Liver (tissue), 9 donors: Measurements from ENCODE around the gene TOM1L2. TPM values are rescaled to one million over a fixed set of nuclear protein-coding genes. Genes with fewer than 3 reads are reported as not detected.

Experiments used
- DNase-seq: peaks from one replicate; pipeline ENCODE4 v3.0.0-alpha.2; 2017; ENCODE audit warnings: low spot score
- H3K27ac ChIP-seq, 2 donors: one replicate each; pipeline ENCODE4 v1.7.0; 2013; ENCODE audit warnings: inconsistent platforms in 2 of 2, low read length in 2 of 2, control low read depth in 1 of 2, low read depth in 1 of 2, mild to moderate bottlenecking in 1 of 2
- H3K27me3 ChIP-seq, 4 donors: one replicate each; pipeline versions ENCODE4 v1.6.1 to v1.7.0; 2013; ENCODE audit warnings: low read length in 3 of 4, inconsistent platforms in 1 of 4, mild to moderate bottlenecking in 1 of 4, moderate library complexity in 1 of 4; ENCODE audit not compliant: control insufficient read depth in 4 of 4, insufficient read depth in 4 of 4
- H3K36me3 ChIP-seq, 4 donors: one replicate each; pipeline versions ENCODE4 v1.6.1 to v1.7.0; 2013; ENCODE audit warnings: low read length in 3 of 4, mild to moderate bottlenecking in 3 of 4, low read depth in 1 of 4, moderate library complexity in 1 of 4; ENCODE audit not compliant: control insufficient read depth in 4 of 4, insufficient read depth in 3 of 4
- H3K4me1 ChIP-seq, 4 donors: one replicate each; pipeline versions ENCODE4 v1.6.1 to v1.7.0; 2013; ENCODE audit warnings: low read length in 3 of 4, mild to moderate bottlenecking in 3 of 4, moderate library complexity in 1 of 4; ENCODE audit not compliant: control insufficient read depth in 4 of 4, insufficient read depth in 4 of 4
- H3K4me3 ChIP-seq, 3 donors: one replicate each; pipeline versions ENCODE4 v1.6.1 to v1.7.0; 2013; ENCODE audit warnings: low read length in 3 of 3, control low read depth in 1 of 3, low read depth in 1 of 3, mild to moderate bottlenecking in 1 of 3
- H3K9ac ChIP-seq, 2 donors: one replicate each; pipeline ENCODE4 v1.7.0; 2013; ENCODE audit warnings: low read length in 2 of 2, mild to moderate bottlenecking in 2 of 2, moderate library complexity in 2 of 2, control low read depth in 1 of 2, low read depth in 1 of 2
- H3K9me3 ChIP-seq, 4 donors: one replicate each; pipeline versions ENCODE4 v1.6.1 to v1.7.0; 2013; ENCODE audit warnings: low read length in 3 of 4; ENCODE audit not compliant: control insufficient read depth in 4 of 4
- ATF3 ChIP-seq: IDR thresholded peaks from 2 replicates; pipeline ENCODE4 v1.6.1; 2016; ENCODE audit warnings: antibody characterized with exemption
- EGR1 ChIP-seq, 2 donors: IDR thresholded peaks; 2 replicates each; pipeline ENCODE4 v1.6.1; 2016 to 2018; ENCODE audit warnings: antibody characterized with exemption in 2 of 2, low read depth in 2 of 2
- FOXA1 ChIP-seq: IDR thresholded peaks from 2 replicates; pipeline ENCODE4 v1.6.1; 2016; ENCODE audit warnings: antibody characterized with exemption
- FOXA2 ChIP-seq: IDR thresholded peaks from 2 replicates; pipeline ENCODE4 v1.6.1; 2016; ENCODE audit warnings: antibody characterized with exemption
- GABPA ChIP-seq, 2 donors: IDR thresholded peaks in 1 of 2; conservative IDR thresholded peaks in 1 of 2; 2 replicates each; pipeline ENCODE4 v1.6.1; 2016; ENCODE audit warnings: antibody characterized with exemption in 2 of 2, mild to moderate bottlenecking in 1 of 2, moderate library complexity in 1 of 2
- HNF4A ChIP-seq, 2 donors: conservative IDR thresholded peaks; 2 replicates each; pipeline ENCODE4 v1.6.1; 2016; ENCODE audit warnings: antibody characterized with exemption in 2 of 2, mild to moderate bottlenecking in 2 of 2
- HNF4G ChIP-seq: IDR thresholded peaks from 2 replicates; pipeline ENCODE4 v1.6.1; 2016; ENCODE audit warnings: antibody characterized with exemption
- JUND ChIP-seq, 2 donors: IDR thresholded peaks; 2 replicates each; pipeline ENCODE4 v1.6.1; 2016; ENCODE audit warnings: antibody characterized with exemption in 2 of 2
- MAX ChIP-seq: IDR thresholded peaks from 2 replicates; pipeline ENCODE4 v1.6.1; 2016; ENCODE audit warnings: antibody characterized with exemption
- NR2F2 ChIP-seq: IDR thresholded peaks from 2 replicates; pipeline ENCODE4 v1.6.1; 2016; ENCODE audit warnings: antibody characterized with exemption
- RAD21 ChIP-seq, 2 donors: IDR thresholded peaks; 2 replicates each; pipeline ENCODE4 v1.6.1; 2016; ENCODE audit warnings: antibody characterized with exemption in 2 of 2, mild to moderate bottlenecking in 2 of 2
- REST ChIP-seq: IDR thresholded peaks from 2 replicates; pipeline ENCODE4 v1.6.1; 2016; ENCODE audit warnings: antibody characterized with exemption, mild to moderate bottlenecking
- RXRA ChIP-seq, 2 donors: IDR thresholded peaks; 2 replicates each; pipeline ENCODE4 v1.6.1; 2017 to 2018; ENCODE audit warnings: antibody characterized with exemption in 2 of 2, mild to moderate bottlenecking in 1 of 2
- SP1 ChIP-seq: IDR thresholded peaks from 2 replicates; pipeline ENCODE4 v1.6.1; 2018; ENCODE audit warnings: antibody characterized with exemption, mild to moderate bottlenecking
- TAF1 ChIP-seq: conservative IDR thresholded peaks from 2 replicates; pipeline ENCODE4 v1.6.1; 2016; ENCODE audit warnings: antibody characterized with exemption, mild to moderate bottlenecking
- YY1 ChIP-seq: IDR thresholded peaks from 2 replicates; pipeline ENCODE4 v1.6.1; 2016; ENCODE audit warnings: antibody characterized with exemption, mild to moderate bottlenecking
- ZBTB33 ChIP-seq: IDR thresholded peaks from 2 replicates; pipeline ENCODE4 v1.6.1; 2016; ENCODE audit warnings: antibody characterized with exemption
- WGBS: extraction: QIAGEN DNeasy Blood & Tissue Kit; methylation state at CpG from one replicate; pipeline ENCODE4 v1.1.7; 2013; 5-methylcytosine and 5-hydroxymethylcytosine counted together
- polyA plus RNA-seq, 2 donors: library from polyadenylated mRNA; stranded (reverse) in 1 of 2; unstranded in 1 of 2; fragments of 200-250 nt in 1 of 2; fragments of >200 nt in 1 of 2; fragmentation: Nextera tagmentation in 1 of 2; extraction: Ambion mirVana in 1 of 2; gene quantifications; one replicate each; pipeline versions ENCODE4 v1.2.1 to v1.2.3, GENCODE V29; 2013 to 2015
- total RNA-seq, 2 donors: library from RNA; depleted of rRNA; stranded (reverse); fragments of >200 nt; gene quantifications; one replicate each; pipeline ENCODE4 v1.2.3, GENCODE V29; 2014
- donor health status: healthy.
- donor health status: healthy.
- donor health status: healthy.
- donor health status: healthy.
- donor health status: healthy.

Gene TOM1L2
- total and polyA plus RNA-seq, 4 donors = 5.0 to 24.0 (median 9.3) TPM

GRCh38 chr17:18017958-18018357 lies 45.8 kb upstream of the TOM1L2 start:
- 23% methylated on average over 3 of the region's 3 CpGs for WGBS
- Histone ChIP-seq H3K4me1 (peaks cover 13 to 21% (median 17%) of the 10 kb centered on the region in 4 donors), H3K27ac (peak overlapping the region; percentile 21 to 48), H3K4me3 (no peak overlapping the region), H3K9me3 (no peaks in the 10 kb centered on the region), H3K9ac (no peak overlapping the region), H3K27me3 (no peaks in the 10 kb centered on the region), H3K36me3 (peaks cover 2 to 16% (median 7%) of the 10 kb centered on the region in 4 donors)
- DNase-seq = no peak
- TF ChIP-seq ZBTB33 (peak; percentile 56), HNF4G (no peak), EGR1 (IDR thresholded peaks at IDR 0.05; ENCODE audit: low read depth in 2 of 2) (peak in 1 of 2 donors; percentile 39), FOXA1 (peak; percentile 38), REST (peak; percentile 50), FOXA2 (no peak), ATF3 (no peak), YY1 (peak; percentile 72), NR2F2 (no peak), GABPA (IDR thresholded peaks at IDR 0.05 in 1 of 2, conservative IDR thresholded peaks at IDR 0.05 in 1 of 2) (peak in 1 of 2 donors; percentile 38), RAD21 (IDR thresholded peaks at IDR 0.05) (peak; percentile 26 to 40), TAF1 (no peak), JUND (IDR thresholded peaks at IDR 0.05) (no peak), SP1 (peak; percentile 75), HNF4A (conservative IDR thresholded peaks at IDR 0.05) (peak; percentile 66 to 76), MAX (peak; percentile 73), RXRA (IDR thresholded peaks at IDR 0.05) (peak; percentile 41 to 77)

GRCh38 chr17:18016426-18016825 lies 44.2 kb upstream of the TOM1L2 start:
- peaks cover 13 to 21% (median 17%) of the 10 kb centered on the region in 4 donors for H3K4me1 ChIP-seq
- H3K36me3 ChIP-seq = peaks cover 2 to 11% (median 7%) of the 10 kb centered on the region in 4 donors
- no peak for DNase-seq
- 89% methylated on average over 12 of the region's 12 CpGs for WGBS
- H3K27me3 ChIP-seq = no peaks in the 10 kb centered on the region
- H3K4me3 ChIP-seq = no peak overlapping the region
- TF ChIP-seq YY1 = no peak
- TF ChIP-seq JUND (IDR thresholded peaks at IDR 0.05) = no peak
- no peak overlapping the region for H3K9ac ChIP-seq
- H3K27ac ChIP-seq = no peak overlapping the region
- H3K9me3 ChIP-seq = no peaks in the 10 kb centered on the region
